Measurements from ENCODE around the gene CELF5. TPM values are rescaled to one million over a fixed set of nuclear protein-coding genes. Genes with fewer than 3 reads are reported as not detected.
A peak's percentile ranks its signal among the peaks of the same experiment; 100 is the strongest.

CELF5 gene
- total RNA-seq, 1 experiment from 2014 or later: 7.7 TPM

DNA sequence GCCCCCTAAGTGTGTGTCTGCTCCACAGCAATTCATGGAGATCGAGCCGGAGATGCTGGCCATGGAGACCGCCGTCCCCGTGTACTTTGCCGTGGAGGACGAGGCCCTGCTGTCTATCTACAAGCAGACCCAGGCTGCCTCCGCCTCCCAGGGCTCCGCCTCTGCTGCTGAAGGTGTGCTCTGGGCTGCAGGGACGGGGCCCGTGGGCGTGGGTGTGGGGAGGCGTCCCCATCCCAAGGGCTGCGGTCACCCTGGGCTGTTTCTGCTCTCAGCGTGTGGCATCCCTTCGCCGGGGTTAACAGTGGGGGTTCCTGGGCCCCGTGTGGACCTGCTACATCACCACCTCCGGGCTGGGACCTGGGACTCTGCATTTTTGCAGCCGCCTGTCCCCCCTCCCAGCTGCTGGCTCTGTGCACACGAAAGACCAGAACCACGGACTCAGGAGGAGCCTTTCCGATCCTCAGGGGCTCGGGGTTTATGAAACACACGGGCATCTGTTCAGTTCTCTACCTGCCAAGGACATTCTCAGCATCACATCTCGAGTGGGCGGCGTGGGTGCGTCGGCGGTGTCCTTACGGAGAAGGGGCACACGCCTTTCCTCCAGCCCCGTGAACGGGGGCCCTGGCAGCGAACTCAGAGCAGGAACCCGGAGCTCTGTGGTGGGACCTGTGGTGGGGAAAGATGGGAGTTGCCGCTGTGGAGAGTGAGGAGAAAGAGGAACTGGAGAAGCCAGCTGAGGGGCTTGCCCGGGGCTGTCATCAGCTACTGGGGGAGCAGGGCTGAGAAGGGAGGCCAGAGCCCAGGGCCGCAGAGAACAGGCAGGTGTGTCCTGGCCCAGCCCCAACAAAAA lies 31.0 kb upstream of the CELF5 start:
- no peak for ATAC-seq
- ChIA-PET CTCF (no interaction called here), POLR2A (no interaction called here)
- TF ChIP-seq ZNF671 (CRISPR knock-in tag; IDR thresholded peaks at IDR 0.05) (no peak), NFYB (CRISPR knock-in tag; conservative IDR thresholded peaks at IDR 0.05; ENCODE audit: low read depth) (no peak), KAT7 (CRISPR knock-in tag; IDR thresholded peaks at IDR 0.05; ENCODE audit: borderline replicate concordance) (no peak), OVOL2 (CRISPR knock-in tag; IDR thresholded peaks at IDR 0.05; ENCODE audit: borderline replicate concordance) (no peak), JUN (CRISPR knock-in tag; IDR thresholded peaks at IDR 0.05) (no peak), CREM (CRISPR knock-in tag; IDR thresholded peaks at IDR 0.05) (no peak), ZNF121 (CRISPR knock-in tag; IDR thresholded peaks at IDR 0.05) (no peak), ZBTB21 (CRISPR knock-in tag; IDR thresholded peaks at IDR 0.05; ENCODE audit: borderline replicate concordance) (no peak), PREB (CRISPR knock-in tag; IDR thresholded peaks at IDR 0.05; ENCODE audit: borderline replicate concordance) (no peak), ESRRA (CRISPR knock-in tag; IDR thresholded peaks at IDR 0.05; ENCODE audit: borderline replicate concordance) (no peak), MXD4 (CRISPR knock-in tag; IDR thresholded peaks at IDR 0.05; ENCODE audit: borderline replicate concordance) (no peak), IRF2 (CRISPR knock-in tag; IDR thresholded peaks at IDR 0.05; ENCODE audit: borderline replicate concordance, low read depth) (no peak), GABPB1 (CRISPR knock-in tag; IDR thresholded peaks at IDR 0.05) (no peak), ETV6 (CRISPR knock-in tag; IDR thresholded peaks at IDR 0.05) (no peak), ZNF317 (CRISPR knock-in tag; IDR thresholded peaks at IDR 0.05; ENCODE audit: borderline replicate concordance, low read depth) (no peak)
- TF ChIP-seq, protein P1, sequence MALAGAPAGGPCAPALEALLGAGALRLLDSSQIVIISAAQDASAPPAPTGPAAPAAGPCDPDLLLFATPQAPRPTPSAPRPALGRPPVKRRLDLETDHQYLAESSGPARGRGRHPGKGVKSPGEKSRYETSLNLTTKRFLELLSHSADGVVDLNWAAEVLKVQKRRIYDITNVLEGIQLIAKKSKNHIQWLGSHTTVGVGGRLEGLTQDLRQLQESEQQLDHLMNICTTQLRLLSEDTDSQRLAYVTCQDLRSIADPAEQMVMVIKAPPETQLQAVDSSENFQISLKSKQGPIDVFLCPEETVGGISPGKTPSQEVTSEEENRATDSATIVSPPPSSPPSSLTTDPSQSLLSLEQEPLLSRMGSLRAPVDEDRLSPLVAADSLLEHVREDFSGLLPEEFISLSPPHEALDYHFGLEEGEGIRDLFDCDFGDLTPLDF (CRISPR knock-in tag; IDR thresholded peaks at IDR 0.05): no peak
- TF ChIP-seq, protein P2, sequence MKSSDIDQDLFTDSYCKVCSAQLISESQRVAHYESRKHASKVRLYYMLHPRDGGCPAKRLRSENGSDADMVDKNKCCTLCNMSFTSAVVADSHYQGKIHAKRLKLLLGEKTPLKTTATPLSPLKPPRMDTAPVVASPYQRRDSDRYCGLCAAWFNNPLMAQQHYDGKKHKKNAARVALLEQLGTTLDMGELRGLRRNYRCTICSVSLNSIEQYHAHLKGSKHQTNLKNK (CRISPR knock-in tag; IDR thresholded peaks at IDR 0.05): no peak
- no peak for DNase-seq (ENCODE audit: low spot score)
- Mint-ChIP-seq H3K36me3 (peaks cover 10% of the 10 kb centered on the region), H3K9me3 (no peaks in the 10 kb centered on the region), H3K27ac (no peak overlapping the region), H3K4me3 (no peak overlapping the region), H3K4me1 (peaks cover 7% of the 10 kb centered on the region), H3K27me3 (ENCODE audit: low read depth) (no peaks in the 10 kb centered on the region)

- H3K36me3 Mint-ChIP-seq: peaks cover 7% of the 10 kb centered on the region
- no peak overlapping the region for H3K27ac Mint-ChIP-seq
- H3K4me1 Mint-ChIP-seq: peaks cover under 1% of the 10 kb centered on the region; the same call in 1 of the 2 replicates
- ChIA-PET POLR2A (interaction anchor here (0.6 kb wide), 1 partner anchor 9 kb away, joined by 3 read pairs; no protein-coding TSS in a partner anchor), CTCF (interaction anchor here (0.6 kb wide), 1 partner anchor 67 kb away, joined by 4 read pairs; no protein-coding TSS in a partner anchor)
- H3K27me3 Mint-ChIP-seq (ENCODE audit: low read depth): no peaks in the 10 kb centered on the region
- no peak overlapping the region for H3K4me3 Mint-ChIP-seq
- ATAC-seq (no peak), DNase-seq (ENCODE audit: low spot score) (no peak)
- H3K9me3 Mint-ChIP-seq: no peaks in the 10 kb centered on the region
- TF ChIP-seq TCF7 (CRISPR knock-in tag; IDR thresholded peaks at IDR 0.05; ENCODE audit: low read depth) (no peak), ATF1 (CRISPR knock-in tag; IDR thresholded peaks at IDR 0.05) (no peak), ZNF121 (CRISPR knock-in tag; IDR thresholded peaks at IDR 0.05) (peak; percentile 78; the same call in 1 of the 2 replicates), ZNF317 (CRISPR knock-in tag; IDR thresholded peaks at IDR 0.05; ENCODE audit: borderline replicate concordance, low read depth) (no peak), E2F4 (CRISPR knock-in tag; IDR thresholded peaks at IDR 0.05; ENCODE audit: borderline replicate concordance, low read depth) (no peak)
- TF ChIP-seq, protein P3, sequence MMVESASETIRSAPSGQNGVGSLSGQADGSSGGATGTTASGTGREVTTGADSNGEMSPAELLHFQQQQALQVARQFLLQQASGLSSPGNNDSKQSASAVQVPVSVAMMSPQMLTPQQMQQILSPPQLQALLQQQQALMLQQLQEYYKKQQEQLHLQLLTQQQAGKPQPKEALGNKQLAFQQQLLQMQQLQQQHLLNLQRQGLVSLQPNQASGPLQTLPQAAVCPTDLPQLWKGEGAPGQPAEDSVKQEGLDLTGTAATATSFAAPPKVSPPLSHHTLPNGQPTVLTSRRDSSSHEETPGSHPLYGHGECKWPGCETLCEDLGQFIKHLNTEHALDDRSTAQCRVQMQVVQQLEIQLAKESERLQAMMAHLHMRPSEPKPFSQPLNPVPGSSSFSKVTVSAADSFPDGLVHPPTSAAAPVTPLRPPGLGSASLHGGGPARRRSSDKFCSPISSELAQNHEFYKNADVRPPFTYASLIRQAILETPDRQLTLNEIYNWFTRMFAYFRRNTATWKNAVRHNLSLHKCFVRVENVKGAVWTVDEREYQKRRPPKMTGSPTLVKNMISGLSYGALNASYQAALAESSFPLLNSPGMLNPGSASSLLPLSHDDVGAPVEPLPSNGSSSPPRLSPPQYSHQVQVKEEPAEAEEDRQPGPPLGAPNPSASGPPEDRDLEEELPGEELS (CRISPR knock-in tag; IDR thresholded peaks at IDR 0.05): no peak
- TF ChIP-seq, protein P4, sequence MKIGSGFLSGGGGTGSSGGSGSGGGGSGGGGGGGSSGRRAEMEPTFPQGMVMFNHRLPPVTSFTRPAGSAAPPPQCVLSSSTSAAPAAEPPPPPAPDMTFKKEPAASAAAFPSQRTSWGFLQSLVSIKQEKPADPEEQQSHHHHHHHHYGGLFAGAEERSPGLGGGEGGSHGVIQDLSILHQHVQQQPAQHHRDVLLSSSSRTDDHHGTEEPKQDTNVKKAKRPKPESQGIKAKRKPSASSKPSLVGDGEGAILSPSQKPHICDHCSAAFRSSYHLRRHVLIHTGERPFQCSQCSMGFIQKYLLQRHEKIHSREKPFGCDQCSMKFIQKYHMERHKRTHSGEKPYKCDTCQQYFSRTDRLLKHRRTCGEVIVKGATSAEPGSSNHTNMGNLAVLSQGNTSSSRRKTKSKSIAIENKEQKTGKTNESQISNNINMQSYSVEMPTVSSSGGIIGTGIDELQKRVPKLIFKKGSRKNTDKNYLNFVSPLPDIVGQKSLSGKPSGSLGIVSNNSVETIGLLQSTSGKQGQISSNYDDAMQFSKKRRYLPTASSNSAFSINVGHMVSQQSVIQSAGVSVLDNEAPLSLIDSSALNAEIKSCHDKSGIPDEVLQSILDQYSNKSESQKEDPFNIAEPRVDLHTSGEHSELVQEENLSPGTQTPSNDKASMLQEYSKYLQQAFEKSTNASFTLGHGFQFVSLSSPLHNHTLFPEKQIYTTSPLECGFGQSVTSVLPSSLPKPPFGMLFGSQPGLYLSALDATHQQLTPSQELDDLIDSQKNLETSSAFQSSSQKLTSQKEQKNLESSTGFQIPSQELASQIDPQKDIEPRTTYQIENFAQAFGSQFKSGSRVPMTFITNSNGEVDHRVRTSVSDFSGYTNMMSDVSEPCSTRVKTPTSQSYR (CRISPR knock-in tag; IDR thresholded peaks at IDR 0.05): no peak
These were observed 30.1 kb upstream of the CELF5 start for GRCh38 chr19:3194106-3195087.
